ENCODE results near the gene TTLL10.

DNA sequence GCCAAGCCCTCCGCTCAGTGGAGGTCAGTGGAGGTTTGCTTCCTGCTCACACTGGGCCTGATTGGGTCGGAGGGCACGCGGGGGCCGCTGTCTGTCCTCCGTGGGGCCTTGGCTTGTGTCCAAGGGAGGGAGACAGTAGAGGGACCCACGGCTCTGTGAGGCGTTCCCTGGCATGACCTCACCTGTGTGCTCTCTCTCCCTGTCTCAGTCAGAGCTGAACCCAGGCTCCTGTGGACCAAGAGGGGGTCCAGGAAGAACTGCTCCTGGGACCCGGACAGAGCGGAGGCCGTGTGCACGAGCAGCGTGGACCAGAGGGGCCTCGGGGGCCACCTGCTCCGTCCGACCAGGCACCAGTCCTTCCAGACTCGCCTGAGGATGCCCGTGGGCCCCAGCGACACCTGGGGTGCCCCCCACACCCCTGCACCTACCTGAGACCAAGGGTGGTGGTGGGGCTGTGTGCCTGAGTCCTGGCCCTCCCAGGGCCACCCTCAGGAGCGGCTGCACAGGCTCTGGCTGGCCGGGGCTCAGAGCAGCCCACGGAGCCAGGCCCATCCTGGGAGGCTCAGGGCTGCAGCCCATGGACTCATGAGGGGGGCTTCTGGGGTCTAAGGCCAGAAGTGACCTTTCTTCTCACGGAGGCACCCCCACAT lies 13.3 kb upstream of the TTLL10 start:
- no peak for TF ChIP-seq CTCF (IDR thresholded peaks at IDR 0.05)
- no peak for TF ChIP-seq POLR2A (IDR thresholded peaks at IDR 0.05; ENCODE audit: low read depth)
- no peak for TF ChIP-seq EP300 (IDR thresholded peaks at IDR 0.05)
- TF ChIP-seq POLR2AphosphoS5 (IDR thresholded peaks at IDR 0.05), result no peak
